ENCODE data around the gene KIFC3. TPM values are rescaled to one million over a fixed set of nuclear protein-coding genes. Genes with fewer than 3 reads are reported as not detected.

KIFC3 gene
- total and polyA plus RNA-seq, 2 of the 8 experiments (the other 6 are each of a cell fraction or from before 2014, with no cell fraction given), result 2.1 to 7.1 TPM

DNA sequence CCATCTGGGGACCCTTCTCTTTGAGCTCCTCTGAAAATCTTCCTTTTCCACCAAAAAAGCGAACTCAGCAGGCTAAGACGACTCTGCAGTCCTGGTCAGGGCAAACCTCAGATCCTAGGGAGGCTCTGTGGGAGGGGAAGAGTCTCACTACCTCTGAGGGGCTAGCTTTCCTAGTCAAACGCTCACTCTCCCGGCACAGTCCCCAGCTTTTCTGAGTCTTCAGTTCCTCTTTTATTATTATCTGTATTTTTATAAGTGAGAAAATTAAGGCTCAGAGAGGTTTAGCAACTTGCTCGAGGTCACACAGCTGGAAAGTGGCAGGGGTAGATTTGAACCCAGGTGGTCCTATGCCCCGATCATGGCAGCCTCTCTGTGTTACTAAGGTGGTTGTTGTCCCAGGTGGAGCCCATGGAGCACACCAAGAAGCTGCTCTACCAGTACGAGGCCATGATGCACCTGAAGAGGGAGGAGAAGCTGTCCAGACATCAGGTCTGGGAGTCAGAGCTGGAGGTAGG is 75.8 kb downstream of the KIFC3 start:
- Histone ChIP-seq H3K23ac (ENCODE audit: insufficient read length) (no peak overlapping the region), H3K4me1 (replicated peaks in 1 of 4; ENCODE audit: control insufficient read depth in 3 of 4, insufficient read depth in 4 of 4, low read length in 3 of 4) (no peaks in the 10 kb centered on the region; a peak in 1 of 7 replicates), H2BK15ac (ENCODE audit: low read length) (no peak overlapping the region), H4K91ac (replicated peaks; ENCODE audit: insufficient read length, low read length) (no peak overlapping the region), H3K9me3 (ENCODE audit: insufficient read depth in 2 of 2, low read depth in 1 of 2, low read length in 1 of 2) (no peaks in the 10 kb centered on the region), H4K20me1 (replicated peaks in 1 of 2; ENCODE audit: control insufficient read depth in 1 of 2, insufficient read depth in 2 of 2, low read length in 2 of 2) (peaks cover 0 to 3% of the 10 kb centered on the region in 2 experiments), H3K9ac (replicated peaks in 1 of 4; ENCODE audit: extremely low read depth in 1 of 4, low read depth in 3 of 4, low read length in 3 of 4) (no peak overlapping the region), H2BK12ac (ENCODE audit: low read depth, low read length) (no peak overlapping the region), H3K27ac (ENCODE audit: low read depth, low read length) (no peak overlapping the region), H3K4me2 (ENCODE audit: insufficient read depth in 1 of 2, low read depth in 2 of 2, low read length in 2 of 2) (no peak overlapping the region), H4K5ac (ENCODE audit: insufficient read length, low read depth, low read length) (no peak overlapping the region), H2BK20ac (ENCODE audit: low read length) (no peak overlapping the region), H2BK5ac (ENCODE audit: low read depth, low read length) (no peak overlapping the region), H3K56ac (replicated peaks; ENCODE audit: insufficient read length, low read depth, low read length) (no peak overlapping the region), H2AFZ (ENCODE audit: low read length) (no peak overlapping the region), H4K8ac (ENCODE audit: extremely low read depth, insufficient read depth, low read length) (no peak overlapping the region), H3K18ac (ENCODE audit: extremely low read depth, low read length) (no peak overlapping the region), H3K36me3 (ENCODE audit: control insufficient read depth in 2 of 4, insufficient read depth in 4 of 4, low read length in 3 of 4) (no peaks in the 10 kb centered on the region), H3K23me2 (ENCODE audit: low read depth, low read length) (peaks cover 17% of the 10 kb centered on the region; the same call in 1 of the 2 replicates), H3K14ac (ENCODE audit: insufficient read length) (no peak overlapping the region), H3K4ac (replicated peaks; ENCODE audit: insufficient read length, low read depth, low read length) (no peak overlapping the region), H3K79me2 (ENCODE audit: control insufficient read depth in 1 of 2, insufficient read depth in 2 of 2, low read length in 2 of 2) (no peaks in the 10 kb centered on the region), H3K27me3 (replicated peaks in 1 of 4; ENCODE audit: control insufficient read depth in 3 of 4, extremely low read depth in 1 of 4, insufficient read depth in 3 of 4, low read length in 3 of 4) (no peaks in the 10 kb centered on the region; a peak in 2 of 7 replicates), H2AK5ac (ENCODE audit: low read depth, low read length) (no peak overlapping the region), H3K79me1 (ENCODE audit: low read depth, low read length) (no peaks in the 10 kb centered on the region), H3K4me3 (ENCODE audit: extremely low read depth in 1 of 4, insufficient read depth in 2 of 4, low read depth in 3 of 4, low read length in 4 of 4) (no peak overlapping the region), H2BK120ac (replicated peaks; ENCODE audit: low read depth, low read length) (no peak overlapping the region)
- DNase-seq (ENCODE audit: low read depth in 1 of 2, low spot score in 2 of 2) (no peak), FAIRE-seq (no peak)
- POLR2A ChIA-PET (ENCODE audit: partially characterized antibody), result interaction anchor here (0.6 to 3.2 kb wide), 3 partner anchors 9 to 274 kb away, joined by 3 to 22 read pairs (median 4); partner anchors contain the start of genes KATNB1 and ZNF319
- 94% methylated on average over 7 of the region's 7 CpGs; no CpG with 5 or more reads in 1 of the 2 experiments for WGBS, 2 experiments (ENCODE audit: extremely low coverage in 1 of 2, insufficient coverage in 1 of 2, insufficient read length in 1 of 2, insufficient replicate concordance in 2 of 2, low coverage in 1 of 2, low lambda C conversion rate in 2 of 2, missing lambda C conversion rate in 1 of 2)
- CTCF ChIA-PET (ENCODE audit: partially characterized antibody), result interaction anchor here (0.8 to 6.6 kb wide), 12 partner anchors 9 to 172 kb away, joined by 3 to 48 read pairs (median 4); partner anchors contain the start of gene KATNB1
- no peak for TF ChIP-seq FOSL1 (IDR thresholded peaks at IDR 0.05; ENCODE audit: insufficient read depth, low read depth, low read length)
- no peak for TF ChIP-seq POLR2AphosphoS5 (IDR thresholded peaks at IDR 0.05; ENCODE audit: low read depth, low read length)
- no peak for TF ChIP-seq SAP30 (IDR thresholded peaks at IDR 0.05; ENCODE audit: insufficient read depth, insufficient replicate concordance, low read length)
- no peak for TF ChIP-seq GABPA (IDR thresholded peaks at IDR 0.05; ENCODE audit: borderline replicate concordance, insufficient read depth, low read length)
- no peak for TF ChIP-seq TAF1 (IDR thresholded peaks at IDR 0.05; ENCODE audit: low read depth, low read length)
